Measurements from ENCODE around the gene CHD9. TPM values are rescaled to one million over a fixed set of nuclear protein-coding genes. Genes with fewer than 3 reads are reported as not detected.

CHD9 gene
- total RNA-seq, 1 donor from 2014 or later, result 77.4 TPM

DNA sequence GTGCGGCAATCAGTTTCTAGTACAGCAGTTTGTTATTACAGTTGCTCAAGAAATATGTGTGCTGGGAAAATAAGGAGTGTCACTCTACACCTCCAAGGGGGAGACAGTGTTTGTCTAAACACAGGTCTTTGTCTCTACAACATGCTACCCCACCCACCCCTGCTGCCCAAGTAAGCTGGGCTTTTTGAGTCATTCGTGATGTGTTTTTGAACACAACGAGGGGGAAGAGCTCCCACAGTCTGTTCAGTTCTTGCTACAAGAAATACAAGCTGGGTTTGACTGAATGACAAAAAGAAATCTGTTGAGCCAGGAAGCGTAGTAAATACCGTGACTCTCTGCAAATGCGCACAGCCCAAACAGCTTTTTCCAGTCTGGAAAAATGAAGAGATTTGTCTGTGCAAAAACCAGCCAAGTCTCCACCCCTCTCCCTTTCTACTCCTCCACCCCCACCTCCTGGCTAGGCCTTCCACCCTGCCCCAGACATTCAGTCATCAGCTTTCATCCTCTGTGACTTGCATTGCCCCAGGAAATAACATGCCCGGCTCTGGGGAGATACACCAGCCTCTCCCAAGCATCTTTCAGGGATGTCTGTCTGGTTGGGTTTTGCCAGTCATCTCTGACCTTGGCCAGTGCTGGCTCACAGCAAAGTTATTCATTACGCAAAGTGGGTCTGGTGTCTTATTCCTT is 25.7 kb downstream of the CHD9 start:
- Histone ChIP-seq H4K20me1 (ENCODE audit: insufficient read depth, low read length) (no peaks in the 10 kb centered on the region), H3K4me1 (ENCODE audit: insufficient read depth, low read length) (peaks cover 28% of the 10 kb centered on the region), H2AFZ (ENCODE audit: low read depth, low read length) (peak overlapping the region; percentile 12), H3K4me2 (ENCODE audit: low read length) (peak overlapping the region; percentile 73), H3K27ac (ENCODE audit: low read depth, low read length) (peak overlapping the region; percentile 80), H3K9me3 (ENCODE audit: insufficient read depth, low read depth, low read length) (no peaks in the 10 kb centered on the region), H3K79me2 (ENCODE audit: insufficient read depth, low read length) (peaks cover 32% of the 10 kb centered on the region), H3K4me3 (ENCODE audit: insufficient read depth, low read depth, low read length) (peak overlapping the region; percentile 6), H3K27me3 (ENCODE audit: insufficient read depth, low read length) (no peaks in the 10 kb centered on the region), H3K36me3 (ENCODE audit: insufficient read depth, low read length) (no peaks in the 10 kb centered on the region), H3K9ac (ENCODE audit: low read length) (peak overlapping the region; percentile 62)
- FAIRE-seq, result no peak
- peaks cover 41% of the 10 kb centered on the region for H3K4me1 Mint-ChIP-seq (ENCODE audit: low read depth, unreplicated experiment)
- peak; percentile 88 for DNase-seq (ENCODE audit: low read depth)
- peaks cover 14% of the 10 kb centered on the region for H3K36me3 Mint-ChIP-seq (ENCODE audit: low read depth, unreplicated experiment)
- no peak for TF ChIP-seq EZH2 (IDR thresholded peaks at IDR 0.05; ENCODE audit: insufficient read depth, low read length)
- TF ChIP-seq, protein P1, sequence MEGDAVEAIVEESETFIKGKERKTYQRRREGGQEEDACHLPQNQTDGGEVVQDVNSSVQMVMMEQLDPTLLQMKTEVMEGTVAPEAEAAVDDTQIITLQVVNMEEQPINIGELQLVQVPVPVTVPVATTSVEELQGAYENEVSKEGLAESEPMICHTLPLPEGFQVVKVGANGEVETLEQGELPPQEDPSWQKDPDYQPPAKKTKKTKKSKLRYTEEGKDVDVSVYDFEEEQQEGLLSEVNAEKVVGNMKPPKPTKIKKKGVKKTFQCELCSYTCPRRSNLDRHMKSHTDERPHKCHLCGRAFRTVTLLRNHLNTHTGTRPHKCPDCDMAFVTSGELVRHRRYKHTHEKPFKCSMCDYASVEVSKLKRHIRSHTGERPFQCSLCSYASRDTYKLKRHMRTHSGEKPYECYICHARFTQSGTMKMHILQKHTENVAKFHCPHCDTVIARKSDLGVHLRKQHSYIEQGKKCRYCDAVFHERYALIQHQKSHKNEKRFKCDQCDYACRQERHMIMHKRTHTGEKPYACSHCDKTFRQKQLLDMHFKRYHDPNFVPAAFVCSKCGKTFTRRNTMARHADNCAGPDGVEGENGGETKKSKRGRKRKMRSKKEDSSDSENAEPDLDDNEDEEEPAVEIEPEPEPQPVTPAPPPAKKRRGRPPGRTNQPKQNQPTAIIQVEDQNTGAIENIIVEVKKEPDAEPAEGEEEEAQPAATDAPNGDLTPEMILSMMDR (IDR thresholded peaks at IDR 0.05; ENCODE audit: insufficient read depth, low read depth, low read length), result no peak
- peak overlapping the region; percentile 72 for H3K4me3 Mint-ChIP-seq (ENCODE audit: unreplicated experiment)
- peaks cover 2% of the 10 kb centered on the region for H3K9me3 Mint-ChIP-seq (ENCODE audit: unreplicated experiment)
- no peaks in the 10 kb centered on the region for H3K27me3 Mint-ChIP-seq (ENCODE audit: low read depth, unreplicated experiment)
- H3K27ac Mint-ChIP-seq (ENCODE audit: unreplicated experiment), result peak overlapping the region; percentile 96

DNA sequence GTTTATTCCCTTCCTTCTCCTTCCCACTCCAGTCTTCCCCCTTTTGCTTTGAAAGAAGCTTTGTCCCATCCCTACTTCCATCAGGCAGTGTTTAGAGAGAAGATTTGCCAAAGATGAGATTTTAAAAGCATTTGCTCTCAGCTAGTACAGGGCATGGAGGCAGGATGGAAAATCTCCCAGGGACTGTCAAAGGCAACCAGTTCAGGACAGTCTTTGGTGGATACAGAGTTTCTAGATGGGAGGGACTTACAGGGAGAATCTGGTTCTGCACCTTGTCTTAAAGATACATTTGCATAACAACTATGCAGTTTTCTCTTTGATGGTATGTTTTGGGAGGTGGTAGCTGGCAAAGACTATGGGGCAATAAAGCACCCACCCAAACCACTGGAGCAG is 26.2 kb downstream of the CHD9 start:
- no peak for DNase-seq (ENCODE audit: low read depth)
- Mint-ChIP-seq H3K27me3 (ENCODE audit: low read depth, unreplicated experiment) (no peaks in the 10 kb centered on the region), H3K36me3 (ENCODE audit: low read depth, unreplicated experiment) (peaks cover 9% of the 10 kb centered on the region), H3K4me3 (ENCODE audit: unreplicated experiment) (peak overlapping the region; percentile 72), H3K4me1 (ENCODE audit: low read depth, unreplicated experiment) (peaks cover 44% of the 10 kb centered on the region), H3K9me3 (ENCODE audit: unreplicated experiment) (no peaks in the 10 kb centered on the region), H3K27ac (ENCODE audit: unreplicated experiment) (peak overlapping the region; percentile 96)
- peak overlapping the region; percentile 62 for H3K9ac ChIP-seq (ENCODE audit: low read length)
- H3K79me2 ChIP-seq (ENCODE audit: insufficient read depth, low read length), result peaks cover 28% of the 10 kb centered on the region
- H2AFZ ChIP-seq (ENCODE audit: low read depth, low read length), result no peak overlapping the region
- no peaks in the 10 kb centered on the region for H3K27me3 ChIP-seq (ENCODE audit: insufficient read depth, low read length)
- no peaks in the 10 kb centered on the region for H4K20me1 ChIP-seq (ENCODE audit: insufficient read depth, low read length)
- H3K4me2 ChIP-seq (ENCODE audit: low read length), result peak overlapping the region; percentile 73
- H3K4me3 ChIP-seq (ENCODE audit: insufficient read depth, low read depth, low read length), result peak overlapping the region; percentile 6
- peak overlapping the region; percentile 80 for H3K27ac ChIP-seq (ENCODE audit: low read depth, low read length)
- peaks cover 33% of the 10 kb centered on the region for H3K4me1 ChIP-seq (ENCODE audit: insufficient read depth, low read length)
- no peak for FAIRE-seq
- TF ChIP-seq, protein P1 (IDR thresholded peaks at IDR 0.05; ENCODE audit: insufficient read depth, low read depth, low read length), result no peak
- no peak for TF ChIP-seq EZH2 (IDR thresholded peaks at IDR 0.05; ENCODE audit: insufficient read depth, low read length)
- H3K36me3 ChIP-seq (ENCODE audit: insufficient read depth, low read length), result no peaks in the 10 kb centered on the region
- no peaks in the 10 kb centered on the region for H3K9me3 ChIP-seq (ENCODE audit: insufficient read depth, low read depth, low read length)

All from astrocyte (in vitro differentiated cells and primary cell).